Gastrocnemius medialis (tissue), 4 donors: ENCODE results near the gene FAM25A. TPM values are rescaled to one million over a fixed set of nuclear protein-coding genes. Genes with fewer than 3 reads are reported as not detected.
"Not testable (repeated sequence)": the region's sequence is repeated elsewhere in the genome, so short reads cannot be mapped to it uniquely, and the experiment has no call there.

Experiments
- ATAC-seq, 2 donors: fragments of 150-250 bp; one replicate each; pipeline ENCODE4 v1.9.1; 2016
- DNase-seq, 2 donors: peaks; one replicate each; pipeline ENCODE4 v3.0.0-alpha.2; 2019
- H3K27ac ChIP-seq, 4 donors: fragments of 200-600 bp; sonication (generic); 1 replicate in 1 of 4; 2 replicates in 3 of 4; pipeline ENCODE4 v1.5.1; 2016 to 2018; ENCODE audit warnings: mild to moderate bottlenecking in 2 of 4, moderate library complexity in 1 of 4
- H3K27me3 ChIP-seq, 3 donors: fragments of 200-600 bp; sonication (generic) in 2 of 3; 1 replicate in 1 of 3; 2 replicates in 2 of 3; pipeline versions ENCODE4 v1.5.1 to v1.6.0; 2016 to 2019; ENCODE audit warnings: mild to moderate bottlenecking in 1 of 3, moderate library complexity in 1 of 3
- H3K36me3 ChIP-seq, 2 donors: fragments of 200-600 bp; sonication (generic) in 1 of 2; one replicate each; pipeline ENCODE4 v1.5.1; 2017 to 2018
- H3K4me1 ChIP-seq, 2 donors: fragments of 200-600 bp; sonication (generic) in 1 of 2; one replicate each; pipeline ENCODE4 v1.5.1; 2016 to 2017; ENCODE audit warnings: mild to moderate bottlenecking in 2 of 2
- H3K4me3 ChIP-seq, 4 donors: fragments of 200-600 bp; sonication (generic) in 3 of 4; 1 replicate in 1 of 4; 2 replicates in 3 of 4; pipeline ENCODE4 v1.5.1; 2016 to 2019; ENCODE audit warnings: mild to moderate bottlenecking in 2 of 4
- H3K9me3 ChIP-seq, 3 donors: fragments of 200-600 bp; sonication (generic) in 2 of 3; 1 replicate in 1 of 3; 2 replicates in 2 of 3; pipeline ENCODE4 v1.5.1; 2016 to 2019
- POLR2A ChIP-seq, 2 donors: fragments of 450-650 bp; IDR thresholded peaks; one replicate each; pipeline ENCODE4 v1.6.1; 2017; ENCODE audit warnings: antibody characterized with exemption in 2 of 2, mild to moderate bottlenecking in 2 of 2, moderate library complexity in 2 of 2
- in situ Hi-C, 4 donors: fragments of 200-750 bp; cut with MboI; loops; one replicate each; pipeline versions ENCODE4 v1.15.0 to v1.8.0; 2017; ENCODE audit warnings: low sequenced_read_pairs in 4 of 4
- intact Hi-C: fragments of 100-400 bp; cut with DNase I; formaldehyde crosslinking; loops from one replicate; pipeline ENCODE4 v1.15.1; 2023; ENCODE audit warnings: low total_unique reads
- total RNA-seq, 4 donors: library from RNA; depleted of rRNA; stranded (reverse); fragments of >200 nt; gene quantifications; one replicate each; pipeline versions ENCODE4 v1.1.0 to v1.2.3, GENCODE V29; 2016
- TF ChIP-seq, protein P1 (sequence below), 5 experiments: fragments of 450-650 bp in 3 of 5; fragments of 200-600 bp in 2 of 5; sonication (generic) in 2 of 5; IDR thresholded peaks in 4 of 5; conservative IDR thresholded peaks in 1 of 5; 1 replicate in 4 of 5; 2 replicates in 1 of 5; pipeline ENCODE4 v1.5.1; 2016 to 2019; ENCODE audit warnings: antibody characterized with exemption in 5 of 5, mild to moderate bottlenecking in 3 of 5, moderate library complexity in 3 of 5

FAM25A gene
- total RNA-seq, 4 donors from 2014 or later: not detected

DNA sequence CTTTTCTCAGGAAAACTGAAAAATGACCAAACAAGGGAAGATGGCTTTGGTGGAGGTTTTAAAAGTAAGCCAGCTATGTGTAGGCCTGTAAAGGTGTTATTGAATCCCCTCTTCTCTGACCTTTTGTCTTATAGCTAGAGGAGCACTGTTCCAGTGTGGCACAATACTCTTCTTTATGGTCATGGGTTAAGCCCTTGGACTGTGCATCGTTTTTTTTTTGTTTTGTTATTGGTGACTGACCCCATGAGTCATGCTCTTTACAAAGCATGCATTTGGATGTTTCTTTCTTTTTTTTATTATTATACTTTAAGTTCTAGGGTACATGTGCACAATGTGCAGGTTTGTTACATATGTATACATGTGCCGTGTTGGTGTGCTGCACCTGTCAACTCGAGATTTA lies 19.6 kb upstream of the FAM25A start:
- H3K27ac ChIP-seq: no peak overlapping the region
- no peaks in the 10 kb centered on the region for H3K27me3 ChIP-seq
- intact Hi-C loops (no loop called here), in situ Hi-C loops (no loop called here)
- no peak for ATAC-seq
- no peak for TF ChIP-seq POLR2A (IDR thresholded peaks at IDR 0.05)
- TF ChIP-seq, protein P1, sequence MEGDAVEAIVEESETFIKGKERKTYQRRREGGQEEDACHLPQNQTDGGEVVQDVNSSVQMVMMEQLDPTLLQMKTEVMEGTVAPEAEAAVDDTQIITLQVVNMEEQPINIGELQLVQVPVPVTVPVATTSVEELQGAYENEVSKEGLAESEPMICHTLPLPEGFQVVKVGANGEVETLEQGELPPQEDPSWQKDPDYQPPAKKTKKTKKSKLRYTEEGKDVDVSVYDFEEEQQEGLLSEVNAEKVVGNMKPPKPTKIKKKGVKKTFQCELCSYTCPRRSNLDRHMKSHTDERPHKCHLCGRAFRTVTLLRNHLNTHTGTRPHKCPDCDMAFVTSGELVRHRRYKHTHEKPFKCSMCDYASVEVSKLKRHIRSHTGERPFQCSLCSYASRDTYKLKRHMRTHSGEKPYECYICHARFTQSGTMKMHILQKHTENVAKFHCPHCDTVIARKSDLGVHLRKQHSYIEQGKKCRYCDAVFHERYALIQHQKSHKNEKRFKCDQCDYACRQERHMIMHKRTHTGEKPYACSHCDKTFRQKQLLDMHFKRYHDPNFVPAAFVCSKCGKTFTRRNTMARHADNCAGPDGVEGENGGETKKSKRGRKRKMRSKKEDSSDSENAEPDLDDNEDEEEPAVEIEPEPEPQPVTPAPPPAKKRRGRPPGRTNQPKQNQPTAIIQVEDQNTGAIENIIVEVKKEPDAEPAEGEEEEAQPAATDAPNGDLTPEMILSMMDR (IDR thresholded peaks at IDR 0.05 in 4 of 5, conservative IDR thresholded peaks at IDR 0.05 in 1 of 5): no peak
- H3K4me1 ChIP-seq: no peaks in the 10 kb centered on the region
- DNase-seq: no peak
- H3K36me3 ChIP-seq: no peaks in the 10 kb centered on the region
- H3K9me3 ChIP-seq: no peaks in the 10 kb centered on the region
- H3K4me3 ChIP-seq: no peak overlapping the region

DNA sequence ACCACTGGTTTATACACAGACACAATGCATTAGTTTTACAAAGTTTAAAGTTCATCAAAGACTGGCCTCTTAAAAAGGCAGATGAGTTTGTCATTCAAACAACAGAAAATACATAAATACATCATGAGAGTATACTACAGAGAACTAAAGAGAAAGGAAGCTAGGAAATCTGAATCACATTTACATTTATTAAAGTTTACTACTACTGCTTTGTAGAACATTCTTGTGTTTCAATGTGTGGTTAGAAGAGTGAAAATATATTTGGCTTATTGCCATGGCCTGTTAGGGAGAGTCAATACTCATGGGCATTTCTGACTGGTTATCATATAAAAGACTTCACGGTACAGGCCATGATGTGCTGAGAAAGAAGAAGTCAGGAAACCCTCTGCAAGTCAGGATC lies 13.0 kb upstream of the FAM25A start:
- H3K9me3 ChIP-seq, in situ Hi-C loops, ATAC-seq, H3K36me3 ChIP-seq, H3K4me1 ChIP-seq, intact Hi-C loops, H3K27ac ChIP-seq, H3K27me3 ChIP-seq, DNase-seq, H3K4me3 ChIP-seq: not testable (repeated sequence)

DNA sequence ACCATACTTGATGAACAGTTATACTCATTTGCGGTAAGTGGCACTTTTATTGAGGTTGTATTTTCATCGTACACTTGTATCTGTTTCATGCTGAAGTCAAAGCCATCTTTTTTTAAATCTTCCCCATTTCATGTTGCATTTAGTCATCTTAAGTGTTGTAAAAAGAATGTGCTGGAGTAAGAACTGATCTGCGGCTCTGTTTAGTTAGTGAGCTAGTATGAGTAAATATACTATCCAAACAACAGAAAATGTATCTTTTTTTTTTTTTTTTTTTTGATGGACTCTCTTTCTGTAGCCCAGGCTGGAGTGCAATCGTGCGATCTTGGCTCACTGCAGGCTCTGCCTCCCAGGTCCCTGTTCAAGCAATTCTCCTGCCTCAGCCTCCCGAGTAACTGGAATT lies 12.4 kb upstream of the FAM25A start:
- H3K4me3 ChIP-seq, intact Hi-C loops, DNase-seq: not testable (repeated sequence)

DNA sequence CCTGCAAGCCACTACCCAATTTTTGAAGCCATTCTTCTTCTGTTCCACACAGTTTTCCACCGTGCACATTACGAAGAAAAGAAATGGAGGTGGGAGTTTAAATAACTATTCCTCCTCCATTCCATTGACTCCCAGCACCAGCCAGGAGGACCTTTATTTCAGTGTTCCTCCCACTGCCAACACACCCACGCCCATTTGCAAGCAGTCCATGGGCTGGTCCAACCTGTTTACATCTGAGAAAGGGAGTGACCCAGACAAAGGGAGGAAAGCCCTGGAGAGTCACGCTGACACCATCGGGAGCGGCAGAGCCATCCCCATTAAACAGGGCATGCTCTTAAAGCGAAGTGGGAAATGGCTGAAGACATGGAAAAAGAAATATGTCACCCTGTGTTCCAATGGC lies 11.8 kb upstream of the FAM25A start:
- ATAC-seq, H3K27me3 ChIP-seq, DNase-seq, H3K27ac ChIP-seq, intact Hi-C loops, H3K4me1 ChIP-seq, H3K4me3 ChIP-seq, in situ Hi-C loops, H3K36me3 ChIP-seq, H3K9me3 ChIP-seq: not testable (repeated sequence)

More for the DNA sequence above, 12.4 kb upstream of the FAM25A start:
- in situ Hi-C loops, H3K36me3 ChIP-seq, H3K27ac ChIP-seq, ATAC-seq, H3K27me3 ChIP-seq, H3K9me3 ChIP-seq, H3K4me1 ChIP-seq: not testable (repeated sequence)

DNA sequence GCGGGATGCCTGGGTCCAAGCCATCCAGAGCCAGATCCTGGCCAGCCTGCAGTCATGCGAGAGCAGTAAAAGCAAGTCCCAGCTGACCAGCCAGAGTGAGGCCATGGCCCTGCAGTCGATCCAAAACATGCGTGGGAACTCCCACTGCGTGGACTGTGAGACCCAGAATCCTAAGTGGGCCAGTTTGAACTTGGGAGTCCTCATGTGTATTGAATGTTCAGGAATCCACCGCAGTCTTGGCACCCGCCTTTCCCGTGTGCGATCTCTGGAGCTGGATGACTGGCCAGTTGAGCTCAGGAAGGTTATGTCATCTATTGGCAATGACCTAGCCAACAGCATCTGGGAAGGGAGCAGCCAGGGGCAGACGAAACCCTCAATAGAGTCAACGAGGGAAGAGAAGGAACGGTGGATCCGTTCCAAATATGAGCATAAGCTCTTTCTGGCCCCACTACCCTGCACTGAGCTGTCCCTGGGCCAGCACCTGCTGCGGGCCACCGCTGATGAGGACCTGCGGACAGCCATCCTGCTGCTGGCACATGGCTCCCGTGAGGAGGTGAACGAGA lies 10.9 kb upstream of the FAM25A start:
- in situ Hi-C loops, H3K4me3 ChIP-seq, H3K4me1 ChIP-seq, ATAC-seq, H3K36me3 ChIP-seq, H3K9me3 ChIP-seq, intact Hi-C loops, H3K27me3 ChIP-seq, H3K27ac ChIP-seq: not testable (repeated sequence)
- DNase-seq: peak in 1 of 2 donors; percentile 20

DNA sequence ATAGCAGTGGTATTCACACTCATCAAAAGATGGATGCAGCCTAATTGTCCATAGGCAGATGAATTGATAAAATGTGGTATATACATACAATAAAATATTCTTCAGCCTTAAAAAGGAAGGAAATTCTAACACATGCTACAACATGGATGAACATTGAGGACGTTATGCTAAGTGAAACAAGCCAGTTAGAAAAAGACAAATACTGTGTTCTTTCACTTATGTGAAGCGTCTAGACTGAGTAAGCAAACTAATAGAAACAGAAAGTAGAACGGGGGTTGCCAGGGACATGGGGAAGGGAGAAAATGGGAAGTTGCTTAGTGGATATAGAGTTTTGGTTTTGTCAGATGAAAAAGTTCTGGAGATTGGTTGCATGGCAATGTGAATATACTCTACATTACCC lies 6.6 kb upstream of the FAM25A start:
- ATAC-seq, H3K27ac ChIP-seq, intact Hi-C loops: not testable (repeated sequence)

DNA sequence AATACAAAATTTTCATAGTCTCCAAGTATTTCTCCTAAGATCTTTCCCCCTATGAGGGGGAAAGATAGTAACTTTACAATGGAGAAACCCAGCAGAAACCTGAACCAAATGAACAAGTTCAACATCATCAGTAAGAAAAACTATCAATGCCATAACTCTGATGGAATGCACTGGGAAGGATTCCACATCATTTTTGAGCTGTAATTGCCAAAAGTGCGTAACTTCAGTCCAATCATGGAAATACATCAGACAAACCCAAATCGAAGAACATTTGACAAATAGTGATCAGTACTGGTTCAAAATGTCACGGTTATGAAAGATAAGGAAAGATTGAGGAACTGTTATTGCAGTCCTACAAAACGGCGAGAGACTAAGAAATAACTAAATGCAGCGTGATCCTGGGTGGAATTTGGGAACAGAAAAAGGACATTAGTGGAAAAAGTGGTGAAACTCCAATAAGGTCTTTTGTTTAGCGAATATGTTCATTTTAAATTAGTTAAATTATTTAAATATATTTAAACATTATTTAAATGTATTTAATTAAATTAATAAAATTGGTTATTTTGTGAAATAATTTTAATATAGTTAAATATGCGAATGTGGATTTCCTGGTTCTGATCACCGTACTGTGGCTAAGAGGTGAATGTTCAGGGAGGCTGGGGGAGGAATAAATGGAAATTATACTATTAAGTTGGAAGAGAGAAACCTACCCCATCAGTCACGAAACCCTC lies 4.9 kb upstream of the FAM25A start:
- H3K4me3 ChIP-seq, H3K27ac ChIP-seq, H3K4me1 ChIP-seq, H3K27me3 ChIP-seq, DNase-seq, H3K9me3 ChIP-seq, in situ Hi-C loops, intact Hi-C loops, H3K36me3 ChIP-seq, ATAC-seq: not testable (repeated sequence)

More for the DNA sequence above, 6.6 kb upstream of the FAM25A start:
- H3K36me3 ChIP-seq, H3K27me3 ChIP-seq, H3K4me1 ChIP-seq, H3K9me3 ChIP-seq, DNase-seq, H3K4me3 ChIP-seq, in situ Hi-C loops: not testable (repeated sequence)

DNA sequence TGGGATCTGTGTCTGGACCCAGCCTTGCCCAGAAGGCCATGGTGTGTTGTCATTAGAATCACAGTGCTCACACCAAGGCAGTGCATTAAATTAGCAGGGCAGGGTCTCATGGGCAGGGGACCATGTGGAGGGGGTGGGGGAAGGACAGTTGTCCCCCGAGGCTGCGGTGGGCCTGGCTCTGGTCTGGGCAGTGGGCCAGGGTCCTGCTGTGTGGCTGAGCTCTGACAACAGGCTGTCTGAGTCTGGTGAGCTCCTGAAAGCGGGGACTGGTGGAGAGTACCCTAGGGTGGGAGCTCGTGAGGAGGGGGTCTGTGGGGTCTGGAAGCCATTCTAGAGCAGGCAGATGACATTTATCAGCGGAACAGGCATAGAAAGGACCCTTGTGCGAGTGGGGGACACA lies 2.0 kb upstream of the FAM25A start:
- in situ Hi-C loops, ATAC-seq, H3K27ac ChIP-seq, DNase-seq, H3K36me3 ChIP-seq, H3K4me1 ChIP-seq, H3K27me3 ChIP-seq, H3K9me3 ChIP-seq, intact Hi-C loops, H3K4me3 ChIP-seq: not testable (repeated sequence)

DNA sequence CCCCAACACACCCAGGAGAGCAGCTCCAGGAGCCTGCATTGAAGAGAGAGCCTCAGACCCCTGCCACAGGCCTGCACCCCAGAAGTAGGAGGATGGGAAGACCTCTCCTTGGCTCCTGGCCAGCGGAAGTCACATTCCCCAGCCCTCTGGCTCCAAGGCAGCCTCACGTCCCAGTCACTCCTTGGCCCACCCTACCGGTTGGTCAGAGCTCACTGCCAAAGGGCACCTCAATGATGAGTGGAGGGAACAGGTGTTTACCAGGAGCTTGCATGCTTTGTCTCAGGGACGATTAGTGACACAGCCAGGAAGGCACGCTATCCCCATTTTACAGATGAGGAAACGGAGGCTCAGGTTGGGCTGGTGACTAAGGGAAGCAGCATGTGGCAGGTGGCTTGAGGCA lies 1.0 kb upstream of the FAM25A start:
- H3K27me3 ChIP-seq, H3K9me3 ChIP-seq, intact Hi-C loops, in situ Hi-C loops, ATAC-seq, H3K4me1 ChIP-seq, H3K27ac ChIP-seq, H3K36me3 ChIP-seq, DNase-seq, H3K4me3 ChIP-seq: not testable (repeated sequence)

DNA sequence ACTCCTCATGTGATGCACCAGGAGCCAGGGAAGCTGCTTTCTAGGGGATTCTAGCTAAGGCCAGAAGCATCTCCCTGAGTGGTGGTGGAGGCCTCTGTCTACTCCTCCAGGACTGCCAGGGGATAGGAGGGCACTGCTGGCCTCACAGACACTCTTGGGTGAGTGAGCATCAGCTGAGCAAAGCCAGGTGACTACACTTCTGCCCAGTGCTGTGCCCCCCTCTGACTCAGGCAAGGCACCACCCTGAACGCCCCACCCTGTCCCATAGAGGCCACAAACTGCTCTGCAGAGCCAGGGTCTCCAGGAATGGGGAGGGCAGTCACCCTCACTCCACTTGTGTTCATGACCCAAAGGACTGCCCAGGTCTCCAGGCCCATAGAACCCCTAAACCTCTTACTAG lies 590 bp upstream of the FAM25A start:
- DNase-seq, in situ Hi-C loops, ATAC-seq, H3K27ac ChIP-seq, H3K4me1 ChIP-seq, H3K27me3 ChIP-seq, intact Hi-C loops, H3K4me3 ChIP-seq, H3K9me3 ChIP-seq, H3K36me3 ChIP-seq: not testable (repeated sequence)

DNA sequence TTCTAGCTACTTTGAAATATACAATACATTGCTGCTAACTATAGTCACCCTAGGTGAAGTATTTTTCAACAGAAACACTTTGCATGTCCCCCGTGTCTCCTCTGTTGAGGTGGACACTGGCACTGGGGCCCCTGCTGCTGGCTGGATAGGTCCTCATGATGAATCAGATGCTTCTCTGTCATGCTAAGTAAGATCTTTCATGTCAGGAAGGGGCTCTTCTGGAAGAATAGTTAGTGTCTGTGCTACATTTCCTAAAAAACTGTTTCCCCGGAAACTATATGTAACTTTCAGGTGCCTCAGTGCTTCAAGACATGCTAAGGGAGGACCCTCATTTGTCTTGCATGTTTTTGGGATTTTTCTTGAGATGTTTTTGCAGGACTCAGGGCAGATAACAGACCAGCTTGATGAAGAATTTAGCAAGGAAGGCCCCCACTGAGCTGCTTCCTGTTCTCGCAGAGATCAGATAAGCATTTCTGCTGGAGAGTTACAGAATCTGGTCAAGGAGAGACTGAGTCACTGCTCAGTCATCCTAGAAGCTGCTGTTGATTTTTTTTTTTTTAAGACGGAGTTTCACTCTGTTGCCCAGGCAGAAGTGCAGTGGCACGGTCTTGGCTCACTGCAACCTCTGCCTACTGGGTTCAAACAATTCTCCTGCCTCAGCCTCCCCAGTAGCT lies 5.3 kb downstream of the FAM25A start:
- in situ Hi-C loops, intact Hi-C loops: not testable (repeated sequence)

More for the DNA sequence above, 5.3 kb downstream of the FAM25A start:
- not testable (repeated sequence) for H3K36me3 ChIP-seq, H3K4me3 ChIP-seq, H3K27me3 ChIP-seq, H3K27ac ChIP-seq, H3K9me3 ChIP-seq, ATAC-seq, DNase-seq, H3K4me1 ChIP-seq
